ENCODE data around the gene C16orf82. TPM values are rescaled to one million over a fixed set of nuclear protein-coding genes. Genes with fewer than 3 reads are reported as not detected.

C16orf82 gene
- total RNA-seq, 1 experiment from 2014 or later: not detected

GRCh38 chr16:27098366-27099049, 31.8 kb downstream of the C16orf82 start:
- H3K27me3 Mint-ChIP-seq (ENCODE audit: unreplicated experiment): peaks cover 50% of the 10 kb centered on the region
- BruUV-seq (replicated peaks): no TSS peak
- H3K4me3 Mint-ChIP-seq (ENCODE audit: low read depth, unreplicated experiment): no peak overlapping the region
- intact Hi-C loops (cut with micrococcal nuclease; ENCODE audit: unreplicated experiment): no loop called here
- CTCF ChIA-PET: interaction anchor here (1.3 kb wide), 1 partner anchor 11 kb away, joined by 12 read pairs; no protein-coding TSS in a partner anchor
- H3K36me3 Mint-ChIP-seq (ENCODE audit: insufficient read depth, unreplicated experiment): no peaks in the 10 kb centered on the region
- H3K4me1 Mint-ChIP-seq (ENCODE audit: low read depth, unreplicated experiment): no peaks in the 10 kb centered on the region
- H3K27ac Mint-ChIP-seq (ENCODE audit: unreplicated experiment): no peak overlapping the region
- no peaks in the 10 kb centered on the region for H3K9me3 Mint-ChIP-seq (ENCODE audit: low read depth, unreplicated experiment)
- no peak for TF ChIP-seq CTCF (IDR thresholded peaks at IDR 0.05; ENCODE audit: unreplicated experiment)
- no peak for DNase-seq

GRCh38 chr16:27102701-27103575, 36.2 kb downstream of the C16orf82 start:
- intact Hi-C loops (cut with micrococcal nuclease; ENCODE audit: unreplicated experiment): loop anchor here (10.0 kb wide), 1 partner anchor 58 kb away; no protein-coding TSS in a partner anchor
- no peak for DNase-seq
- H3K4me1 Mint-ChIP-seq (ENCODE audit: low read depth, unreplicated experiment): no peaks in the 10 kb centered on the region
- H3K4me3 Mint-ChIP-seq (ENCODE audit: low read depth, unreplicated experiment): no peak overlapping the region
- H3K9me3 Mint-ChIP-seq (ENCODE audit: low read depth, unreplicated experiment): no peaks in the 10 kb centered on the region
- peaks cover 14% of the 10 kb centered on the region for H3K27me3 Mint-ChIP-seq (ENCODE audit: unreplicated experiment)
- CTCF ChIA-PET: no interaction called here
- BruUV-seq (replicated peaks): no TSS peak
- H3K27ac Mint-ChIP-seq (ENCODE audit: unreplicated experiment): no peak overlapping the region
- TF ChIP-seq CTCF (IDR thresholded peaks at IDR 0.05; ENCODE audit: unreplicated experiment): no peak
- H3K36me3 Mint-ChIP-seq (ENCODE audit: insufficient read depth, unreplicated experiment): no peaks in the 10 kb centered on the region

GRCh38 chr16:27103954-27104353, 37.2 kb downstream of the C16orf82 start:
- CTCF ChIA-PET: no interaction called here

GRCh38 chr16:27106305-27106704, 39.6 kb downstream of the C16orf82 start:
- Mint-ChIP-seq H3K4me1 (ENCODE audit: low read depth, unreplicated experiment) (no peaks in the 10 kb centered on the region), H3K36me3 (ENCODE audit: insufficient read depth, unreplicated experiment) (no peaks in the 10 kb centered on the region), H3K27ac (ENCODE audit: unreplicated experiment) (no peak overlapping the region), H3K27me3 (ENCODE audit: unreplicated experiment) (peaks cover 28% of the 10 kb centered on the region), H3K4me3 (ENCODE audit: low read depth, unreplicated experiment) (no peak overlapping the region), H3K9me3 (ENCODE audit: low read depth, unreplicated experiment) (no peaks in the 10 kb centered on the region)
- intact Hi-C loops (cut with micrococcal nuclease; ENCODE audit: unreplicated experiment): loop anchor here (10.0 kb wide), 1 partner anchor 62 kb away; no protein-coding TSS in a partner anchor
- DNase-seq: no peak
- CTCF ChIA-PET: no interaction called here
- BruUV-seq (replicated peaks): no TSS peak
- TF ChIP-seq CTCF (IDR thresholded peaks at IDR 0.05; ENCODE audit: unreplicated experiment): no peak

More at GRCh38 chr16:27103954-27104353, 37.2 kb downstream of the C16orf82 start:
- TF ChIP-seq CTCF (IDR thresholded peaks at IDR 0.05; ENCODE audit: unreplicated experiment): no peak
- Mint-ChIP-seq H3K9me3 (ENCODE audit: low read depth, unreplicated experiment) (no peaks in the 10 kb centered on the region), H3K4me1 (ENCODE audit: low read depth, unreplicated experiment) (no peaks in the 10 kb centered on the region), H3K27ac (ENCODE audit: unreplicated experiment) (no peak overlapping the region), H3K4me3 (ENCODE audit: low read depth, unreplicated experiment) (no peak overlapping the region), H3K36me3 (ENCODE audit: insufficient read depth, unreplicated experiment) (no peaks in the 10 kb centered on the region), H3K27me3 (ENCODE audit: unreplicated experiment) (peaks cover 19% of the 10 kb centered on the region)
- DNase-seq: no peak
- BruUV-seq (replicated peaks): no TSS peak
- intact Hi-C loops (cut with micrococcal nuclease; ENCODE audit: unreplicated experiment): loop anchor here (10.0 kb wide), 1 partner anchor 59 kb away; no protein-coding TSS in a partner anchor

All from Calu3 (cell line).